ENCODE measurements around the gene SPAAR.

The SPAAR gene

DNA sequence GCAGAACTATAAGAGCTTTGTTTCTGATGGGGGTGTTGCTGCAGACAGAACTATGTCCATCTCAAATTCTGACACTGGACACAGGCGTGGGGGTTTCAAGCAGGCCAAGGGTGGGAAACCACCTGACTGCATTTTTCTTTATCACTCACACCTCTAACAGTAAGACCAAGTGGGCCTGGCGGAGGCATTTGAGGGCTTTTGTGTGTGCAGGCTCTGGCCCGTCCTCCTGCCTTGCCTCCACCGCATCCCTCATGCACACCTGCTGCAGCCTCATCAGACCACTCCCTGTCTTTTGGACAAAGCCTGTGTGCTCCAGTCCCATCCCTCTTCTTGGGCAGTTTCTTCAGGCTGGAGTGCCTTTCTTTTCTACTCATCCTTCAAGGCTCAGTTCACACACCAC lies 47.0 kb upstream of the SPAAR start:
- ATAC-seq: no peak
- TF ChIP-seq, protein P1, sequence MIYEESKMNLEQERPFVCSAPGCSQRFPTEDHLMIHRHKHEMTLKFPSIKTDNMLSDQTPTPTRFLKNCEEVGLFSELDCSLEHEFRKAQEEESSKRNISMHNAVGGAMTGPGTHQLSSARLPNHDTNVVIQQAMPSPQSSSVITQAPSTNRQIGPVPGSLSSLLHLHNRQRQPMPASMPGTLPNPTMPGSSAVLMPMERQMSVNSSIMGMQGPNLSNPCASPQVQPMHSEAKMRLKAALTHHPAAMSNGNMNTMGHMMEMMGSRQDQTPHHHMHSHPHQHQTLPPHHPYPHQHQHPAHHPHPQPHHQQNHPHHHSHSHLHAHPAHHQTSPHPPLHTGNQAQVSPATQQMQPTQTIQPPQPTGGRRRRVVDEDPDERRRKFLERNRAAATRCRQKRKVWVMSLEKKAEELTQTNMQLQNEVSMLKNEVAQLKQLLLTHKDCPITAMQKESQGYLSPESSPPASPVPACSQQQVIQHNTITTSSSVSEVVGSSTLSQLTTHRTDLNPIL (CRISPR knock-in tag; IDR thresholded peaks at IDR 0.05; ENCODE audit: low read depth): no peak
- no peak for TF ChIP-seq CSDC2 (CRISPR knock-in tag; IDR thresholded peaks at IDR 0.05)
- TF ChIP-seq ZFP3 (CRISPR knock-in tag; IDR thresholded peaks at IDR 0.05): no peak
- no peak for TF ChIP-seq POU6F1 (CRISPR knock-in tag; IDR thresholded peaks at IDR 0.05; ENCODE audit: borderline replicate concordance, low read depth)
- TF ChIP-seq RARB (CRISPR knock-in tag; IDR thresholded peaks at IDR 0.05): no peak
- TF ChIP-seq ZNF565 (CRISPR knock-in tag; conservative IDR thresholded peaks at IDR 0.05; ENCODE audit: low read depth): no peak
- no peak for TF ChIP-seq BACH2 (CRISPR knock-in tag; IDR thresholded peaks at IDR 0.05; ENCODE audit: borderline replicate concordance)
- no peak for TF ChIP-seq TOX (CRISPR knock-in tag; IDR thresholded peaks at IDR 0.05; ENCODE audit: borderline replicate concordance)
- TF ChIP-seq CSRNP3 (CRISPR knock-in tag; IDR thresholded peaks at IDR 0.05): no peak

- no peak for TF ChIP-seq OSR1 (CRISPR knock-in tag; IDR thresholded peaks at IDR 0.05)
- no peak for TF ChIP-seq RARB (CRISPR knock-in tag; IDR thresholded peaks at IDR 0.05)
- TF ChIP-seq ARNTL (CRISPR knock-in tag; IDR thresholded peaks at IDR 0.05; ENCODE audit: borderline replicate concordance, low read depth): no peak
- no peak for TF ChIP-seq ZNF565 (CRISPR knock-in tag; conservative IDR thresholded peaks at IDR 0.05; ENCODE audit: low read depth)
- TF ChIP-seq POU6F1 (CRISPR knock-in tag; IDR thresholded peaks at IDR 0.05; ENCODE audit: borderline replicate concordance, low read depth): no peak
- TF ChIP-seq, protein P1 (CRISPR knock-in tag; IDR thresholded peaks at IDR 0.05; ENCODE audit: low read depth): no peak
- TF ChIP-seq ZNF8 (CRISPR knock-in tag; IDR thresholded peaks at IDR 0.05): no peak
- no peak for TF ChIP-seq PPARA (CRISPR knock-in tag; IDR thresholded peaks at IDR 0.05; ENCODE audit: borderline replicate concordance)
- no peak for TF ChIP-seq TSHZ2 (CRISPR knock-in tag; IDR thresholded peaks at IDR 0.05)
- no peak for TF ChIP-seq TOX (CRISPR knock-in tag; IDR thresholded peaks at IDR 0.05; ENCODE audit: borderline replicate concordance)
- no peak for TF ChIP-seq SNAI2 (CRISPR knock-in tag; IDR thresholded peaks at IDR 0.05)
- TF ChIP-seq ZFP3 (CRISPR knock-in tag; IDR thresholded peaks at IDR 0.05): no peak
- no peak for TF ChIP-seq ZNF70 (CRISPR knock-in tag; IDR thresholded peaks at IDR 0.05)
- no peak for TF ChIP-seq ESRRG (CRISPR knock-in tag; IDR thresholded peaks at IDR 0.05)
- TF ChIP-seq TCF4 (CRISPR knock-in tag; IDR thresholded peaks at IDR 0.05; ENCODE audit: borderline replicate concordance): no peak
- no peak for TF ChIP-seq BACH2 (CRISPR knock-in tag; IDR thresholded peaks at IDR 0.05; ENCODE audit: borderline replicate concordance)
- TF ChIP-seq CSRNP3 (CRISPR knock-in tag; IDR thresholded peaks at IDR 0.05): no peak
- no peak for ATAC-seq
These were observed 45.7 kb upstream of the SPAAR start for GRCh38 chr9:35863583-35863982.
